ENCODE data around the gene TMCO1. TPM values are rescaled to one million over a fixed set of nuclear protein-coding genes. Genes with fewer than 3 reads are reported as not detected.
"Not testable (repeated sequence)": the region's sequence is repeated elsewhere in the genome, so short reads cannot be mapped to it uniquely, and the experiment has no call there.

Gene TMCO1
- total and polyA plus RNA-seq, 2 of the 13 experiments (the other 11 are each of a cell fraction or from before 2014, with no cell fraction given), result 106 to 119 TPM

- H3K9ac ChIP-seq (ENCODE audit: insufficient read depth, low read depth, low read length); H3K9me3 ChIP-seq (ENCODE audit: low read length); DNase-seq (ENCODE audit: low spot score); H3K4me2 ChIP-seq (ENCODE audit: low read depth, low read length); H3K4me1 ChIP-seq (ENCODE audit: insufficient read depth, low read length); in situ Hi-C loops (cut with HindIII; ENCODE audit: extremely low pct_ligation_motif_present, low pct_unique_long_range_greater_than_20kb); FAIRE-seq; ATAC-seq; CTCF ChIA-PET (ENCODE audit: low intra/inter-chr PET ratio, low total read pairs); intact Hi-C loops (cut with micrococcal nuclease; ENCODE audit: unreplicated experiment); H4K20me1 ChIP-seq (ENCODE audit: insufficient read depth, low read length); H3K27ac ChIP-seq (ENCODE audit: extremely low read length, insufficient read depth, low read length); H3K4me3 ChIP-seq (replicated peaks in 1 of 3; ENCODE audit: insufficient read depth in 1 of 3, low read depth in 2 of 3, low read length in 3 of 3); H3K27me3 ChIP-seq (ENCODE audit: control insufficient read depth in 1 of 2, insufficient read depth in 2 of 2, low read length in 2 of 2); H2AFZ ChIP-seq (ENCODE audit: low read length); BruUV-seq (replicated peaks); H3K36me3 ChIP-seq (replicated peaks in 1 of 2; ENCODE audit: control insufficient read depth in 1 of 2, insufficient read depth in 2 of 2, low read length in 2 of 2); H3K79me2 ChIP-seq (ENCODE audit: insufficient read depth, low read length): not testable (repeated sequence)
- POLR2A ChIA-PET, result interaction anchor here (1.0 kb wide), 1 partner anchor 9 kb away, joined by 3 read pairs; no protein-coding TSS in a partner anchor
- 67% methylated on average over 3 of the region's 3 CpGs for WGBS (ENCODE audit: low lambda C conversion rate)
Observed at GRCh38 chr1:165778197-165778596, 9.5 kb upstream of the TMCO1 start.

- peak; percentile 45 for DNase-seq (ENCODE audit: low spot score)
- Histone ChIP-seq H3K27ac (ENCODE audit: extremely low read length, insufficient read depth, low read length) (no peak overlapping the region), H3K4me3 (replicated peaks in 1 of 3; ENCODE audit: insufficient read depth in 1 of 3, low read depth in 2 of 3, low read length in 3 of 3) (no peak overlapping the region), H4K20me1 (ENCODE audit: insufficient read depth, low read length) (no peaks in the 10 kb centered on the region), H3K79me2 (ENCODE audit: insufficient read depth, low read length) (peaks cover 9% of the 10 kb centered on the region), H3K36me3 (replicated peaks in 1 of 2; ENCODE audit: control insufficient read depth in 1 of 2, insufficient read depth in 2 of 2, low read length in 2 of 2) (no peaks in the 10 kb centered on the region), H3K4me1 (ENCODE audit: insufficient read depth, low read length) (peaks cover 17% of the 10 kb centered on the region), H3K9me3 (ENCODE audit: low read length) (no peaks in the 10 kb centered on the region), H3K4me2 (ENCODE audit: low read depth, low read length) (no peak overlapping the region), H2AFZ (ENCODE audit: low read length) (no peak overlapping the region), H3K27me3 (ENCODE audit: control insufficient read depth in 1 of 2, insufficient read depth in 2 of 2, low read length in 2 of 2) (no peaks in the 10 kb centered on the region; a peak in 1 of 5 replicates), H3K9ac (ENCODE audit: insufficient read depth, low read depth, low read length) (no peak overlapping the region)
- in situ Hi-C loops (cut with HindIII; ENCODE audit: extremely low pct_ligation_motif_present, low pct_unique_long_range_greater_than_20kb), result no loop called here
- ChIA-PET POLR2A (interaction anchor here (0.9 kb wide), 1 partner anchor 138 kb away, joined by 3 read pairs; no protein-coding TSS in a partner anchor), CTCF (ENCODE audit: low intra/inter-chr PET ratio, low total read pairs) (no interaction called here)
- BruUV-seq (replicated peaks), result no TSS peak
- no peak for FAIRE-seq
- no peak for ATAC-seq
- no peak for TF ChIP-seq ZSCAN29 (CRISPR knock-in tag; conservative IDR thresholded peaks at IDR 0.05)
- TF ChIP-seq FOSL2 (CRISPR knock-in tag; IDR thresholded peaks at IDR 0.05), result peak; percentile 39; the same call in 1 of the 2 replicates
- TF ChIP-seq TEAD3 (CRISPR knock-in tag; optimal IDR thresholded peaks at IDR 0.05; ENCODE audit: borderline replicate concordance), result peak; percentile 47
- TF ChIP-seq ZNF367 (CRISPR knock-in tag; IDR thresholded peaks at IDR 0.05; ENCODE audit: borderline replicate concordance), result no peak
- 0 out of 2 replicates have a peak, but pooled peaks have one; percentile 17 for TF ChIP-seq NFE2L2 (IDR thresholded peaks at IDR 0.05; ENCODE audit: low read length)
- intact Hi-C loops (cut with micrococcal nuclease; ENCODE audit: unreplicated experiment), result no loop called here
- WGBS (ENCODE audit: low lambda C conversion rate), result 64% methylated on average over 9 of the region's 9 CpGs
Observed at GRCh38 chr1:165773324-165773965, 4.8 kb upstream of the TMCO1 start.

All from HepG2 (cell line).